SKM-1 (cell line): Measurements from ENCODE around the gene KIF21B.

Experiments
- DNase-seq: peaks from one replicate; lab custom pipeline; 2025; ENCODE audit not compliant: unreplicated experiment; lab: John Stamatoyannopoulos, UW

Gene KIF21B

GRCh38 chr1:201020040-201020591 lies 3.4 kb downstream of the KIF21B start:
- DNase-seq: peak; percentile 83

GRCh38 chr1:201019321-201019977 lies 4.1 kb downstream of the KIF21B start:
- peak; percentile 100 for DNase-seq

- no peak for DNase-seq
These were observed 5.7 kb downstream of the KIF21B start for GRCh38 chr1:201017828-201018163.

GRCh38 chr1:201016943-201017827 lies 6.3 kb downstream of the KIF21B start:
- no peak for DNase-seq

GRCh38 chr1:201016211-201016651 lies 7.3 kb downstream of the KIF21B start:
- peak; percentile 27 for DNase-seq

- peak; percentile 53 for DNase-seq
These were observed 7.9 kb downstream of the KIF21B start for GRCh38 chr1:201015551-201016091.

GRCh38 chr1:201014816-201015200 lies 8.7 kb downstream of the KIF21B start:
- DNase-seq: no peak

- DNase-seq: no peak
These were observed 9.3 kb downstream of the KIF21B start for GRCh38 chr1:201013991-201014815.

GRCh38 chr1:201013031-201013485 lies 10.5 kb downstream of the KIF21B start:
- DNase-seq: peak; percentile 93

GRCh38 chr1:201011616-201012015 lies 11.9 kb downstream of the KIF21B start:
- DNase-seq: no peak

- no peak for DNase-seq
These were observed 13.4 kb downstream of the KIF21B start for GRCh38 chr1:201009962-201010645.

GRCh38 chr1:201008666-201009360 lies 14.7 kb downstream of the KIF21B start:
- DNase-seq: no peak

GRCh38 chr1:201007481-201007880 lies 16.0 kb downstream of the KIF21B start:
- no peak for DNase-seq

- DNase-seq: no peak
These were observed 17.1 kb downstream of the KIF21B start for GRCh38 chr1:201006450-201006849.

- no peak for DNase-seq
These were observed 18.8 kb downstream of the KIF21B start for GRCh38 chr1:201004732-201005131.

GRCh38 chr1:201004154-201004553 lies 19.4 kb downstream of the KIF21B start:
- DNase-seq: no peak

GRCh38 chr1:201002510-201002909 lies 21.0 kb downstream of the KIF21B start:
- no peak for DNase-seq

- no peak for DNase-seq
These were observed 21.6 kb downstream of the KIF21B start for GRCh38 chr1:201001962-201002361.

GRCh38 chr1:201000391-201000790 lies 23.1 kb downstream of the KIF21B start:
- no peak for DNase-seq

GRCh38 chr1:200999667-201000066 lies 23.8 kb downstream of the KIF21B start:
- DNase-seq: no peak
